GM23248 (cell line): ENCODE data around the gene PRIMA1. TPM values are rescaled to one million over a fixed set of nuclear protein-coding genes. Genes with fewer than 3 reads are reported as not detected.

Experiments
- DNase-seq: peaks from one replicate; pipeline ENCODE4 v3.0.0-alpha.2; 2015
- H2AFZ ChIP-seq: fragments of 200-600 bp; sonication (generic); 2 replicates; pipeline ENCODE4 v1.6.1; 2016; ENCODE audit warnings: antibody characterized with exemption
- H3F3A ChIP-seq: fragments of 200-600 bp; sonication (generic); 2 replicates; pipeline ENCODE4 v1.6.1; 2016; ENCODE audit warnings: mild to moderate bottlenecking, antibody characterized with exemption, mixed run types; ENCODE audit not compliant: insufficient read depth
- H3K27ac ChIP-seq: fragments of 200-600 bp; sonication (generic); 2 replicates; pipeline ENCODE4 v1.5.1; 2016; ENCODE audit warnings: mild to moderate bottlenecking
- H3K27me3 ChIP-seq: fragments of 200-600 bp; sonication (generic); replicated peaks from 2 replicates; pipeline ENCODE4 v1.6.1; 2016; ENCODE audit warnings: mild to moderate bottlenecking; ENCODE audit not compliant: insufficient read depth
- H3K36me3 ChIP-seq: fragments of 200-600 bp; sonication (generic); 2 replicates; pipeline ENCODE4 v1.6.1; 2016; ENCODE audit warnings: low read depth, mild to moderate bottlenecking
- H3K4me1 ChIP-seq: fragments of 200-600 bp; sonication (generic); 2 replicates; pipeline ENCODE4 v1.6.1; 2016; ENCODE audit warnings: mild to moderate bottlenecking; ENCODE audit not compliant: insufficient read depth
- H3K4me2 ChIP-seq: fragments of 200-600 bp; sonication (generic); one replicate; pipeline ENCODE4 v1.6.1; 2016; ENCODE audit warnings: mild to moderate bottlenecking; ENCODE audit not compliant: unreplicated experiment
- H3K4me3 ChIP-seq: fragments of 200-600 bp; sonication (generic); 2 replicates; pipeline ENCODE4 v1.5.1; 2016; ENCODE audit warnings: mild to moderate bottlenecking
- H3K79me2 ChIP-seq: fragments of 200-600 bp; sonication (generic); 2 replicates; pipeline ENCODE4 v1.6.1; 2016; ENCODE audit warnings: mild to moderate bottlenecking; ENCODE audit not compliant: insufficient read depth
- H3K9ac ChIP-seq: fragments of 200-600 bp; sonication (generic); 2 replicates; pipeline ENCODE4 v1.6.1; 2016; ENCODE audit warnings: mild to moderate bottlenecking
- H3K9me2 ChIP-seq: fragments of 200-600 bp; sonication (generic); 2 replicates; pipeline ENCODE4 v1.6.1; 2016; ENCODE audit warnings: mixed run types, mild to moderate bottlenecking, moderate library complexity; ENCODE audit not compliant: insufficient read depth
- H3K9me3 ChIP-seq: fragments of 200-600 bp; sonication (generic); one replicate; pipeline ENCODE4 v1.6.1; 2017; ENCODE audit warnings: low read depth
- H4K20me1 ChIP-seq: fragments of 200-600 bp; sonication (generic); 2 replicates; pipeline ENCODE4 v1.6.0; 2016; ENCODE audit not compliant: insufficient read depth
- EZH2 ChIP-seq: fragments of 200-600 bp; sonication (generic); IDR thresholded peaks from 2 replicates; pipeline ENCODE4 v1.6.1; 2018; ENCODE audit warnings: antibody characterized with exemption, mild to moderate bottlenecking; ENCODE audit not compliant: insufficient read depth, poor library complexity, severe bottlenecking
- EZH2phosphoT487 ChIP-seq: fragments of 200-600 bp; sonication (generic); IDR thresholded peaks from 2 replicates; pipeline ENCODE4 v1.6.1; 2018; ENCODE audit warnings: antibody characterized with exemption, moderate library complexity, mild to moderate bottlenecking, low read depth; ENCODE audit not compliant: insufficient read depth
- WGBS, 2 experiments: methylation state at CpG; one replicate each; pipeline ENCODE4 v1.1.6; 2015 to 2017; ENCODE audit warnings: low lambda C conversion rate in 2 of 2, low coverage in 1 of 2; ENCODE audit errors: missing lambda C conversion rate in 2 of 2; 5-methylcytosine and 5-hydroxymethylcytosine counted together
- in situ Hi-C: fragments of 300-500 bp; cut with MboI; formaldehyde crosslinking; loops from 2 replicates; pipeline ENCODE4 v1.15.0; 2020
- polyA plus RNA-seq: library from polyadenylated mRNA; unstranded; fragments of >200 nt; fragmentation: Nextera tagmentation; extraction: Ambion mirVana; gene quantifications from 2 replicates; pipeline ENCODE4 v1.2.1, GENCODE V29; 2016
- total RNA-seq: library from RNA; depleted of rRNA; stranded (reverse); fragments of >200 nt; shearing (Covaris generic); gene quantifications from 2 replicates; pipeline ENCODE4 v1.2.3, GENCODE V29; 2014; rRNA removed

The PRIMA1 gene
- total and polyA plus RNA-seq, 2 experiments from 2014 or later = 0.43 TPM; not detected in 1

- H3K9me3 ChIP-seq = no peaks in the 10 kb centered on the region
- no peak overlapping the region for H3K9ac ChIP-seq
- no peaks in the 10 kb centered on the region for H3K27me3 ChIP-seq
- no peak overlapping the region for H2AFZ ChIP-seq
- TF ChIP-seq EZH2phosphoT487 (no peak), EZH2 (no peak)
- no peak overlapping the region for H3K4me3 ChIP-seq
- no peaks in the 10 kb centered on the region for H3K4me1 ChIP-seq
- no peaks in the 10 kb centered on the region for H3K36me3 ChIP-seq
- in situ Hi-C loops = no loop called here
- no peaks in the 10 kb centered on the region for H3K79me2 ChIP-seq
- H3K27ac ChIP-seq = no peak overlapping the region
- DNase-seq = no peak
- H4K20me1 ChIP-seq = no peaks in the 10 kb centered on the region
- H3K9me2 ChIP-seq = no peaks in the 10 kb centered on the region
- no peak overlapping the region for H3K4me2 ChIP-seq
- no peaks in the 10 kb centered on the region for H3F3A ChIP-seq
Measured at GRCh38 chr14:93675651-93676050, 112.6 kb downstream of the PRIMA1 start.

DNA sequence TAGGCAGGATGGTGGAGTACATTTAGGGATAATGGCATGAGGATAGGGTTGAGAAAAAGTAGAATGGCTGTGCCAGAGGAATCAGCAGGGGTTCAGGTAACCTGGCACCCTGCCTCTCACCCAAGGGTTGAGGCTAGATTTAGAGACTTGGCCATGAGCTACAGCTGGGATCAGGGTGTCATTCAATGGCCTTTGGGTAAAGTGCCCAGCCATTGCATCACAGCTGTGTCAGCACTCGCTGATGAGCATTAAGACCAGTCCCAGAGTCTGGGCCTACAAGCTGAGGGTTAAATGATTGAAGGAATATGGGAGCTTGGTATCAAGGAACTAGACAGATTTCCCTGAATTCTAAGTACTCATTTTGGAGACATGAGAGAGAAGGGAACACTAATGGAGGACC, 113.9 kb downstream of the PRIMA1 start:
- Histone ChIP-seq H4K20me1 (no peaks in the 10 kb centered on the region), H2AFZ (no peak overlapping the region), H3K27ac (no peak overlapping the region), H3K4me2 (no peak overlapping the region), H3K9me2 (no peaks in the 10 kb centered on the region), H3K9me3 (no peaks in the 10 kb centered on the region), H3K9ac (no peak overlapping the region), H3K79me2 (no peaks in the 10 kb centered on the region), H3F3A (no peaks in the 10 kb centered on the region), H3K4me3 (no peak overlapping the region), H3K4me1 (no peaks in the 10 kb centered on the region), H3K36me3 (no peaks in the 10 kb centered on the region), H3K27me3 (no peaks in the 10 kb centered on the region)
- in situ Hi-C loops = loop anchor here (25.0 kb wide), 1 partner anchor 463 kb away; the partner anchor contains the start of gene IFI27L2
- no peak for TF ChIP-seq EZH2
- TF ChIP-seq EZH2phosphoT487 = no peak
- 61 to 72% methylated on average over 1 of the region's 1 CpG for WGBS, 2 experiments
- DNase-seq = no peak

- Histone ChIP-seq H3K4me2 (no peak overlapping the region), H3K79me2 (no peaks in the 10 kb centered on the region), H3F3A (no peaks in the 10 kb centered on the region), H3K27ac (no peak overlapping the region), H3K4me3 (no peak overlapping the region), H2AFZ (no peak overlapping the region), H4K20me1 (no peaks in the 10 kb centered on the region), H3K27me3 (no peaks in the 10 kb centered on the region), H3K9me3 (peaks cover 8% of the 10 kb centered on the region), H3K9me2 (no peaks in the 10 kb centered on the region), H3K4me1 (no peaks in the 10 kb centered on the region), H3K36me3 (no peaks in the 10 kb centered on the region), H3K9ac (no peak overlapping the region)
- 47 to 53% methylated on average over 4 of the region's 4 CpGs for WGBS, 2 experiments
- TF ChIP-seq EZH2phosphoT487 (no peak), EZH2 (no peak)
- DNase-seq = no peak
- in situ Hi-C loops = loop anchor here (25.0 kb wide), 1 partner anchor 468 kb away; the partner anchor contains the start of gene IFI27L2
Measured at GRCh38 chr14:93669632-93670031, 118.7 kb downstream of the PRIMA1 start.

Other genes starting within 250 kb of the PRIMA1 start
- not detected in 2 replicates for gene FAM181A, start 138.9 kb upstream of the PRIMA1 start, total RNA-seq
- gene FAM181A, start 138.9 kb upstream of the PRIMA1 start, polyA plus RNA-seq = not detected in 2 replicates
- gene ASB2, start 188.1 kb upstream of the PRIMA1 start, total RNA-seq = not detected in 2 replicates
- gene ASB2, start 188.1 kb upstream of the PRIMA1 start, polyA plus RNA-seq = 0.06 and 0.18 TPM in 2 replicates
- gene CCDC197, start 208.8 kb upstream of the PRIMA1 start, total RNA-seq = not detected in 2 replicates
- not detected in 2 replicates for gene CCDC197, start 208.8 kb upstream of the PRIMA1 start, polyA plus RNA-seq
- gene OTUB2, start 237.9 kb upstream of the PRIMA1 start, total RNA-seq = 1.0 and 1.9 TPM in 2 replicates
- gene OTUB2, start 237.9 kb upstream of the PRIMA1 start, polyA plus RNA-seq = 1.3 and 1.6 TPM in 2 replicates